ENCODE measurements around the gene ZNF732. TPM values are rescaled to one million over a fixed set of nuclear protein-coding genes. Genes with fewer than 3 reads are reported as not detected.

ZNF732 gene
- total RNA-seq, 1 experiment from 2014 or later = not detected

- no TSS peak for BruUV-seq (replicated peaks)
- intact Hi-C loops (cut with micrococcal nuclease) = no loop called here
- Histone ChIP-seq H3K4me1 (ENCODE audit: control insufficient read depth in 1 of 2, insufficient read depth in 2 of 2, low read length in 2 of 2) (no peaks in the 10 kb centered on the region), H3K27ac (ENCODE audit: low read depth, low read length) (no peak overlapping the region), H3K79me2 (ENCODE audit: insufficient read depth, low read length) (no peaks in the 10 kb centered on the region), H4K20me1 (ENCODE audit: insufficient read depth) (no peaks in the 10 kb centered on the region), H3K9me2 (ENCODE audit: insufficient read depth) (no peaks in the 10 kb centered on the region), H3K36me3 (ENCODE audit: control insufficient read depth in 1 of 2, insufficient read depth in 2 of 2, low read length in 2 of 2) (no peaks in the 10 kb centered on the region), H3K9ac (ENCODE audit: low read length) (no peak overlapping the region), H3K4me3 (replicated peaks in 1 of 2; ENCODE audit: low read depth in 1 of 2, low read length in 2 of 2) (no peak overlapping the region), H3K4me2 (ENCODE audit: low read length) (no peak overlapping the region), H3K27me3 (ENCODE audit: insufficient read depth, low read length) (no peaks in the 10 kb centered on the region), H2AFZ (ENCODE audit: low read depth, low read length, poor library complexity, severe bottlenecking) (no peak overlapping the region), H3K9me3 (ENCODE audit: control insufficient read depth in 1 of 2, insufficient read depth in 1 of 2, low read depth in 1 of 2, low read length in 2 of 2) (peaks cover 0 to 3% of the 10 kb centered on the region in 2 experiments; a peak in 2 of 4 replicates)
- TF ChIP-seq FOSL1 (IDR thresholded peaks at IDR 0.05; ENCODE audit: low read depth) (no peak), RAD21 (IDR thresholded peaks at IDR 0.05; ENCODE audit: low read depth) (no peak), SRF (IDR thresholded peaks at IDR 0.05; ENCODE audit: low read depth) (no peak), MAX (IDR thresholded peaks at IDR 0.05) (no peak), SP1 (IDR thresholded peaks at IDR 0.05; ENCODE audit: low read depth) (no peak), POLR2AphosphoS5 (IDR thresholded peaks at IDR 0.05; ENCODE audit: low read depth, low read length) (no peak), POLR2A (IDR thresholded peaks at IDR 0.05; ENCODE audit: borderline replicate concordance, extremely low read depth, insufficient read depth, insufficient read length) (no peak), EZH2phosphoT487 (IDR thresholded peaks at IDR 0.05; ENCODE audit: borderline replicate concordance) (no peak), CEBPB (IDR thresholded peaks at IDR 0.05; ENCODE audit: low read depth) (no peak)
- TF ChIP-seq, protein P1, sequence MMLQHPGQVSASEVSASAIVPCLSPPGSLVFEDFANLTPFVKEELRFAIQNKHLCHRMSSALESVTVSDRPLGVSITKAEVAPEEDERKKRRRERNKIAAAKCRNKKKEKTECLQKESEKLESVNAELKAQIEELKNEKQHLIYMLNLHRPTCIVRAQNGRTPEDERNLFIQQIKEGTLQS (IDR thresholded peaks at IDR 0.05) = no peak
- ChIA-PET POLR2A (no interaction called here), CTCF (no interaction called here), RAD21 (ENCODE audit: low non-redundant PET in 1 of 2, low total read pairs in 2 of 2, uncharacterized antibody in 2 of 2, unreplicated experiment in 2 of 2) (no interaction called here)
- ATAC-seq = no peak
- no peak for DNase-seq (ENCODE audit: low read depth, low spot score)
These were observed 31.5 kb upstream of the ZNF732 start for GRCh38 chr4:336893-337142.

GRCh38 chr4:336099-336892 lies 31.0 kb upstream of the ZNF732 start:
- Histone ChIP-seq H3K36me3 (ENCODE audit: control insufficient read depth in 1 of 2, insufficient read depth in 2 of 2, low read length in 2 of 2) (no peaks in the 10 kb centered on the region), H3K9ac (ENCODE audit: low read length) (no peak overlapping the region), H3K4me3 (replicated peaks in 1 of 2; ENCODE audit: low read depth in 1 of 2, low read length in 2 of 2) (no peak overlapping the region), H3K4me1 (ENCODE audit: control insufficient read depth in 1 of 2, insufficient read depth in 2 of 2, low read length in 2 of 2) (no peaks in the 10 kb centered on the region), H3K9me2 (ENCODE audit: insufficient read depth) (no peaks in the 10 kb centered on the region), H3K79me2 (ENCODE audit: insufficient read depth, low read length) (no peaks in the 10 kb centered on the region), H3K9me3 (ENCODE audit: control insufficient read depth in 1 of 2, insufficient read depth in 1 of 2, low read depth in 1 of 2, low read length in 2 of 2) (no peaks in the 10 kb centered on the region; a peak in 2 of 4 replicates), H3K27me3 (ENCODE audit: insufficient read depth, low read length) (no peaks in the 10 kb centered on the region), H2AFZ (ENCODE audit: low read depth, low read length, poor library complexity, severe bottlenecking) (no peak overlapping the region), H3K4me2 (ENCODE audit: low read length) (no peak overlapping the region), H4K20me1 (ENCODE audit: insufficient read depth) (no peaks in the 10 kb centered on the region), H3K27ac (ENCODE audit: low read depth, low read length) (no peak overlapping the region)
- intact Hi-C loops (cut with micrococcal nuclease) = no loop called here
- ATAC-seq = no peak
- no peak for DNase-seq (ENCODE audit: low read depth, low spot score)
- ChIA-PET CTCF (no interaction called here), POLR2A (no interaction called here), RAD21 (ENCODE audit: low non-redundant PET in 1 of 2, low total read pairs in 2 of 2, uncharacterized antibody in 2 of 2, unreplicated experiment in 2 of 2) (no interaction called here)
- no peak for TF ChIP-seq CEBPB (IDR thresholded peaks at IDR 0.05; ENCODE audit: low read depth)
- TF ChIP-seq POLR2A (IDR thresholded peaks at IDR 0.05; ENCODE audit: borderline replicate concordance, extremely low read depth, insufficient read depth, insufficient read length) = no peak
- TF ChIP-seq YY1 (IDR thresholded peaks at IDR 0.05; ENCODE audit: extremely low read depth, insufficient replicate concordance, low read depth, low read length) = no peak
- TF ChIP-seq FOSL1 (IDR thresholded peaks at IDR 0.05; ENCODE audit: low read depth) = no peak
- BruUV-seq (replicated peaks) = no TSS peak

Measured in HCT116 (cell line).